SK-N-SH treated with all-trans-retinoic acid at 6 μM for 48 hours (cell line): ENCODE measurements around the gene SOD2.

Experiments
- ATAC-seq: fragments of 200-7000 bp; cut with Tn5 transposase; 3 replicates; pipeline ENCODE4 v1.9.1; 2020; ENCODE audit warnings: mild to moderate bottlenecking, moderate library complexity
- ARNTL ChIP-seq: fragments of 450-650 bp; formaldehyde crosslinking; IDR thresholded peaks from 2 replicates; pipeline ENCODE4 v1.5.0; 2020; ENCODE audit warnings: low read depth, mild to moderate bottlenecking, moderate library complexity, borderline replicate concordance
- BACH2 ChIP-seq: fragments of 250-450 bp; sonication (Bioruptor Pico); IDR thresholded peaks from 2 replicates; pipeline ENCODE4 v1.9.0; 2021; ENCODE audit warnings: mild to moderate bottlenecking, borderline replicate concordance
- CREB5 ChIP-seq: fragments of 250-450 bp; sonication (Bioruptor Pico); IDR thresholded peaks from 2 replicates; pipeline ENCODE4 v1.5.1; 2020; ENCODE audit warnings: low read depth, mild to moderate bottlenecking, moderate library complexity
- CSDC2 ChIP-seq: fragments of 250-450 bp; sonication (Bioruptor Pico); IDR thresholded peaks from 2 replicates; pipeline ENCODE4 v1.5.0; 2020; ENCODE audit warnings: mild to moderate bottlenecking, moderate library complexity
- CSRNP3 ChIP-seq: fragments of 250-450 bp; sonication (Bioruptor Pico); IDR thresholded peaks from 2 replicates; pipeline ENCODE4 v1.5.1; 2021; ENCODE audit warnings: mild to moderate bottlenecking, moderate library complexity
- ESRRG ChIP-seq: fragments of 250-450 bp; sonication (Bioruptor Pico); IDR thresholded peaks from 2 replicates; pipeline ENCODE4 v1.6.1; 2021; ENCODE audit warnings: mild to moderate bottlenecking
- GLIS3 ChIP-seq: fragments of 250-450 bp; sonication (Bioruptor Pico); IDR thresholded peaks from 2 replicates; pipeline ENCODE4 v1.5.0; 2020; ENCODE audit warnings: mild to moderate bottlenecking, moderate library complexity
- ISL1 ChIP-seq: fragments of 250-450 bp; sonication (Bioruptor Pico); IDR thresholded peaks from 2 replicates; pipeline ENCODE4 v2.1.2; 2022; ENCODE audit warnings: mild to moderate bottlenecking, moderate library complexity
- OSR1 ChIP-seq: fragments of 250-450 bp; sonication (Bioruptor Pico); IDR thresholded peaks from 2 replicates; pipeline ENCODE4 v1.8.0; 2022; ENCODE audit warnings: moderate library complexity, mild to moderate bottlenecking, inconsistent platforms
- PATZ1 ChIP-seq: fragments of 250-450 bp; sonication (Bioruptor Pico); IDR thresholded peaks from 2 replicates; pipeline ENCODE4 v1.8.0; 2020; ENCODE audit warnings: mild to moderate bottlenecking, moderate library complexity, borderline replicate concordance
- PPARA ChIP-seq: fragments of 250-450 bp; sonication (Bioruptor Pico); IDR thresholded peaks from 2 replicates; pipeline ENCODE4 v1.5.0; 2020; ENCODE audit warnings: mild to moderate bottlenecking, borderline replicate concordance
- RARB ChIP-seq: fragments of 250-450 bp; sonication (Bioruptor Pico); IDR thresholded peaks from 2 replicates; pipeline ENCODE4 v1.8.0; 2021; ENCODE audit warnings: mild to moderate bottlenecking, moderate library complexity
- SNAI2 ChIP-seq: fragments of 250-450 bp; sonication (Bioruptor Pico); IDR thresholded peaks from 2 replicates; pipeline ENCODE4 v1.5.0; 2020; ENCODE audit warnings: mild to moderate bottlenecking, moderate library complexity
- TCF4 ChIP-seq: fragments of 250-450 bp; sonication (Bioruptor Pico); IDR thresholded peaks from 2 replicates; pipeline ENCODE4 v1.8.0; 2021; ENCODE audit warnings: mild to moderate bottlenecking, moderate library complexity, borderline replicate concordance
- TOX ChIP-seq: fragments of 250-450 bp; sonication (Bioruptor Pico); IDR thresholded peaks from 2 replicates; pipeline ENCODE4 v1.8.0; 2021; ENCODE audit warnings: mild to moderate bottlenecking, moderate library complexity, borderline replicate concordance
- TSHZ2 ChIP-seq: fragments of 250-450 bp; sonication (Bioruptor Pico); IDR thresholded peaks from 2 replicates; pipeline ENCODE4 v1.5.0; 2020; ENCODE audit warnings: mild to moderate bottlenecking, moderate library complexity
- ZC3H10 ChIP-seq: fragments of 250-450 bp; sonication (Bioruptor Pico); IDR thresholded peaks from 2 replicates; pipeline ENCODE4 v1.5.1; 2021; ENCODE audit warnings: mild to moderate bottlenecking, moderate library complexity
- ZFP3 ChIP-seq: fragments of 250-450 bp; sonication (Bioruptor Pico); IDR thresholded peaks from 2 replicates; pipeline ENCODE4 v1.5.0; 2020; ENCODE audit warnings: mild to moderate bottlenecking, moderate library complexity
- ZFP30 ChIP-seq: fragments of 450-650 bp; formaldehyde crosslinking; IDR thresholded peaks from 2 replicates; pipeline ENCODE4 v1.5.0; 2022; ENCODE audit warnings: mild to moderate bottlenecking, moderate library complexity
- ZNF565 ChIP-seq: fragments of 450-650 bp; formaldehyde crosslinking; conservative IDR thresholded peaks from 2 replicates; pipeline ENCODE4 v1.5.0; 2020; ENCODE audit warnings: low read depth, mild to moderate bottlenecking, moderate library complexity
- ZNF70 ChIP-seq: fragments of 450-650 bp; formaldehyde crosslinking; IDR thresholded peaks from 2 replicates; pipeline ENCODE4 v1.5.0; 2020; ENCODE audit warnings: mild to moderate bottlenecking, moderate library complexity
- ZNF8 ChIP-seq: fragments of 450-650 bp; formaldehyde crosslinking; IDR thresholded peaks from 2 replicates; pipeline ENCODE4 v1.5.0; 2020; ENCODE audit warnings: mild to moderate bottlenecking, moderate library complexity

Gene SOD2

GRCh38 chr6:159718634-159719033 is 25.6 kb upstream of the SOD2 start:
- TF ChIP-seq ARNTL, result no peak

GRCh38 chr6:159716247-159717096 is 23.4 kb upstream of the SOD2 start:
- TF ChIP-seq TCF4 (CRISPR knock-in tag) (no peak), ESRRG (CRISPR knock-in tag) (no peak), PPARA (CRISPR knock-in tag) (no peak), SNAI2 (no peak), ZC3H10 (CRISPR knock-in tag) (no peak), ZNF8 (CRISPR knock-in tag) (no peak), CREB5 (CRISPR knock-in tag) (no peak), ZNF70 (CRISPR knock-in tag) (no peak), BACH2 (CRISPR knock-in tag) (no peak), CSDC2 (CRISPR knock-in tag) (no peak), ISL1 (CRISPR knock-in tag) (no peak), PATZ1 (no peak), ZFP3 (CRISPR knock-in tag) (no peak), TOX (no peak), ZNF565 (CRISPR knock-in tag) (no peak), ARNTL (no peak), CSRNP3 (CRISPR knock-in tag) (no peak), ZFP30 (no peak), GLIS3 (CRISPR knock-in tag) (no peak)
- no peak; the same call in 2 of the 3 replicates for ATAC-seq

More at GRCh38 chr6:159718634-159719033, 25.6 kb upstream of the SOD2 start:
- no peak for ATAC-seq

- TF ChIP-seq ZC3H10 (CRISPR knock-in tag) (no peak), PPARA (CRISPR knock-in tag) (no peak), CREB5 (CRISPR knock-in tag) (no peak), SNAI2 (no peak), CSRNP3 (CRISPR knock-in tag) (no peak), RARB (CRISPR knock-in tag) (no peak)
- no peak for ATAC-seq
Measured at GRCh38 chr6:159715605-159716004, 22.6 kb upstream of the SOD2 start.

GRCh38 chr6:159715166-159715565 is 22.1 kb upstream of the SOD2 start:
- no peak for ATAC-seq

More at GRCh38 chr6:159715166-159715565, 22.1 kb upstream of the SOD2 start:
- TF ChIP-seq OSR1 (no peak), ARNTL (no peak), TCF4 (CRISPR knock-in tag) (no peak), ZNF8 (CRISPR knock-in tag) (no peak), GLIS3 (CRISPR knock-in tag) (no peak), SNAI2 (no peak), PPARA (CRISPR knock-in tag) (no peak), TSHZ2 (CRISPR knock-in tag) (no peak), CSRNP3 (CRISPR knock-in tag) (no peak), ZNF70 (CRISPR knock-in tag) (no peak), CSDC2 (CRISPR knock-in tag) (no peak), ZFP30 (no peak), ZFP3 (CRISPR knock-in tag) (no peak)
